ENCODE results near the gene CLASP2.

CLASP2 gene

GRCh38 chr3:33645060-33645647 lies 72.9 kb downstream of the CLASP2 start:
- peak overlapping the region; percentile 33 for H3K4me3 ChIP-seq (ENCODE audit: low read depth, low read length)
- no peak for DNase-seq (ENCODE audit: low read depth)

GRCh38 chr3:33644582-33644981 lies 73.5 kb downstream of the CLASP2 start:
- H3K4me3 ChIP-seq (ENCODE audit: low read depth, low read length), result no peak overlapping the region
- DNase-seq (ENCODE audit: low read depth), result no peak

- H3K4me3 ChIP-seq (ENCODE audit: low read depth, low read length), result no peak overlapping the region
Measured at GRCh38 chr3:33642806-33643205, 75.2 kb downstream of the CLASP2 start.

GRCh38 chr3:33639889-33640288 lies 78.2 kb downstream of the CLASP2 start:
- no peak overlapping the region for H3K4me3 ChIP-seq (ENCODE audit: low read depth, low read length)
- no peak for DNase-seq (ENCODE audit: low read depth)

More at GRCh38 chr3:33642806-33643205, 75.2 kb downstream of the CLASP2 start:
- no peak for DNase-seq (ENCODE audit: low read depth)

GRCh38 chr3:33637482-33637881 lies 80.6 kb downstream of the CLASP2 start:
- no peak for DNase-seq (ENCODE audit: low read depth)
- no peak overlapping the region for H3K4me3 ChIP-seq (ENCODE audit: low read depth, low read length)

- no peak for DNase-seq (ENCODE audit: low read depth)
- H3K4me3 ChIP-seq (ENCODE audit: low read depth, low read length), result no peak overlapping the region
Measured at GRCh38 chr3:33636125-33636850, 81.8 kb downstream of the CLASP2 start.

- DNase-seq (ENCODE audit: low read depth), result no peak
- H3K4me3 ChIP-seq (ENCODE audit: low read depth, low read length), result no peak overlapping the region
Measured at GRCh38 chr3:33634262-33634661, 83.8 kb downstream of the CLASP2 start.

- H3K4me3 ChIP-seq (ENCODE audit: low read depth, low read length), result no peak overlapping the region
- DNase-seq (ENCODE audit: low read depth), result peak; percentile 1
Measured at GRCh38 chr3:33629219-33629618, 88.8 kb downstream of the CLASP2 start.

- H3K4me3 ChIP-seq (ENCODE audit: low read depth, low read length), result no peak overlapping the region
- DNase-seq (ENCODE audit: low read depth), result no peak
Measured at GRCh38 chr3:33624756-33625155, 93.3 kb downstream of the CLASP2 start.

GRCh38 chr3:33613041-33613440 lies 105.0 kb downstream of the CLASP2 start:
- DNase-seq (ENCODE audit: low read depth), result no peak
- H3K4me3 ChIP-seq (ENCODE audit: low read depth, low read length), result no peak overlapping the region

GRCh38 chr3:33612607-33613006 lies 105.4 kb downstream of the CLASP2 start:
- H3K4me3 ChIP-seq (ENCODE audit: low read depth, low read length), result no peak overlapping the region
- DNase-seq (ENCODE audit: low read depth), result no peak

- DNase-seq (ENCODE audit: low read depth), result no peak
- H3K4me3 ChIP-seq (ENCODE audit: low read depth, low read length), result no peak overlapping the region
Measured at GRCh38 chr3:33602829-33603228, 115.2 kb downstream of the CLASP2 start.

- DNase-seq (ENCODE audit: low read depth), result no peak
Measured at GRCh38 chr3:33597257-33597689, 120.8 kb downstream of the CLASP2 start.

GRCh38 chr3:33592999-33593398 lies 125.1 kb downstream of the CLASP2 start:
- no peak for DNase-seq (ENCODE audit: low read depth)
- H3K4me3 ChIP-seq (ENCODE audit: low read depth, low read length), result no peak overlapping the region

More at GRCh38 chr3:33597257-33597689, 120.8 kb downstream of the CLASP2 start:
- H3K4me3 ChIP-seq (ENCODE audit: low read depth, low read length), result no peak overlapping the region

GRCh38 chr3:33590541-33590940 lies 127.5 kb downstream of the CLASP2 start:
- no peak overlapping the region for H3K4me3 ChIP-seq (ENCODE audit: low read depth, low read length)

GRCh38 chr3:33586402-33586801 lies 131.7 kb downstream of the CLASP2 start:
- no peak overlapping the region for H3K4me3 ChIP-seq (ENCODE audit: low read depth, low read length)
- no peak for DNase-seq (ENCODE audit: low read depth)

More at GRCh38 chr3:33590541-33590940, 127.5 kb downstream of the CLASP2 start:
- DNase-seq (ENCODE audit: low read depth), result no peak

- DNase-seq (ENCODE audit: low read depth), result no peak
- no peak overlapping the region for H3K4me3 ChIP-seq (ENCODE audit: low read depth, low read length)
Measured at GRCh38 chr3:33582234-33582633, 135.8 kb downstream of the CLASP2 start.

- H3K4me3 ChIP-seq (ENCODE audit: low read depth, low read length), result no peak overlapping the region
- DNase-seq (ENCODE audit: low read depth), result no peak
Measured at GRCh38 chr3:33581666-33582065, 136.4 kb downstream of the CLASP2 start.

- H3K4me3 ChIP-seq (ENCODE audit: low read depth, low read length), result no peak overlapping the region
- DNase-seq (ENCODE audit: low read depth), result no peak
Measured at GRCh38 chr3:33579840-33580239, 138.2 kb downstream of the CLASP2 start.

GRCh38 chr3:33579178-33579510 lies 138.9 kb downstream of the CLASP2 start:
- no peak for DNase-seq (ENCODE audit: low read depth)
- H3K4me3 ChIP-seq (ENCODE audit: low read depth, low read length), result no peak overlapping the region
